COLO668 (cell line): ENCODE measurements around the gene PAK5.

Experiments used
- DNase-seq: peaks from one replicate; lab custom pipeline; 2025; ENCODE audit not compliant: unreplicated experiment; lab: John Stamatoyannopoulos, UW

The PAK5 gene

GRCh38 chr20:9792674-9793073 lies 46.2 kb downstream of the PAK5 start:
- DNase-seq, result no peak

GRCh38 chr20:9789131-9789530 lies 49.7 kb downstream of the PAK5 start:
- DNase-seq, result no peak

- no peak for DNase-seq
These were observed 63.7 kb downstream of the PAK5 start for GRCh38 chr20:9775176-9775575.

GRCh38 chr20:9769954-9770353 lies 68.9 kb downstream of the PAK5 start:
- DNase-seq, result no peak

- DNase-seq, result no peak
These were observed 77.4 kb downstream of the PAK5 start for GRCh38 chr20:9761476-9761875.

GRCh38 chr20:9759392-9759791 lies 79.5 kb downstream of the PAK5 start:
- no peak for DNase-seq

GRCh38 chr20:9758752-9759151 lies 80.1 kb downstream of the PAK5 start:
- DNase-seq, result no peak

- DNase-seq, result no peak
These were observed 82.2 kb downstream of the PAK5 start for GRCh38 chr20:9756660-9757059.

- DNase-seq, result no peak
These were observed 83.6 kb downstream of the PAK5 start for GRCh38 chr20:9755301-9755700.

- no peak for DNase-seq
These were observed 94.3 kb downstream of the PAK5 start for GRCh38 chr20:9744551-9744950.

- no peak for DNase-seq
These were observed 95.0 kb downstream of the PAK5 start for GRCh38 chr20:9743871-9744270.

- no peak for DNase-seq
These were observed 96.1 kb downstream of the PAK5 start for GRCh38 chr20:9742821-9743220.

- no peak for DNase-seq
These were observed 96.9 kb downstream of the PAK5 start for GRCh38 chr20:9741996-9742395.

GRCh38 chr20:9740486-9740885 lies 98.4 kb downstream of the PAK5 start:
- DNase-seq, result no peak

- no peak for DNase-seq
These were observed 98.9 kb downstream of the PAK5 start for GRCh38 chr20:9739991-9740390.

GRCh38 chr20:9736373-9736772 lies 102.5 kb downstream of the PAK5 start:
- no peak for DNase-seq

GRCh38 chr20:9723501-9724202 lies 115.2 kb downstream of the PAK5 start:
- DNase-seq, result no peak

GRCh38 chr20:9711872-9712271 lies 127.0 kb downstream of the PAK5 start:
- DNase-seq, result no peak

- DNase-seq, result no peak
These were observed 128.2 kb downstream of the PAK5 start for GRCh38 chr20:9710685-9711084.

GRCh38 chr20:9705722-9706476 lies 133.0 kb downstream of the PAK5 start:
- no peak for DNase-seq

GRCh38 chr20:9699181-9699580 lies 139.7 kb downstream of the PAK5 start:
- no peak for DNase-seq

GRCh38 chr20:9689041-9689440 lies 149.8 kb downstream of the PAK5 start:
- no peak for DNase-seq

- no peak for DNase-seq
These were observed 152.0 kb downstream of the PAK5 start for GRCh38 chr20:9686866-9687265.
